ENCODE measurements around the gene ARHGAP28. TPM values are rescaled to one million over a fixed set of nuclear protein-coding genes. Genes with fewer than 3 reads are reported as not detected.

Gene ARHGAP28, protein sequence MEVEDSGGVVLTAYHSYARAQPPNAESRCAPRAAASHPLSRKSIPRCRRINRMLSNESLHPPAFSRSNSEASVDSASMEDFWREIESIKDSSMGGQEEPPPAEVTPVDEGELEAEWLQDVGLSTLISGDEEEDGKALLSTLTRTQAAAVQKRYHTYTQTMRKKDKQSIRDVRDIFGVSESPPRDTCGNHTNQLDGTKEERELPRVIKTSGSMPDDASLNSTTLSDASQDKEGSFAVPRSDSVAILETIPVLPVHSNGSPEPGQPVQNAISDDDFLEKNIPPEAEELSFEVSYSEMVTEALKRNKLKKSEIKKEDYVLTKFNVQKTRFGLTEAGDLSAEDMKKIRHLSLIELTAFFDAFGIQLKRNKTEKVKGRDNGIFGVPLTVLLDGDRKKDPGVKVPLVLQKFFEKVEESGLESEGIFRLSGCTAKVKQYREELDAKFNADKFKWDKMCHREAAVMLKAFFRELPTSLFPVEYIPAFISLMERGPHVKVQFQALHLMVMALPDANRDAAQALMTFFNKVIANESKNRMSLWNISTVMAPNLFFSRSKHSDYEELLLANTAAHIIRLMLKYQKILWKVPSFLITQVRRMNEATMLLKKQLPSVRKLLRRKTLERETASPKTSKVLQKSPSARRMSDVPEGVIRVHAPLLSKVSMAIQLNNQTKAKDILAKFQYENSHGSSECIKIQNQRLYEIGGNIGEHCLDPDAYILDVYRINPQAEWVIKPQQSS
- total RNA-seq (2014; rRNA removed; shearing (Covaris generic)) = 0.63 TPM in 1 of 2 replicates, not detected in the other
- polyA plus RNA-seq (2016; fragmentation: Nextera tagmentation; extraction: Ambion mirVana) = 0.20 and 0.25 TPM in 2 replicates

GRCh38 chr18:6729247-6730091 is at the start of gene ARHGAP28:
Gene ARHGAP28, plus strand, starts transcription at chr18:6729716. Its CDS starts 106 bp downstream, at chr18:6729822.
- Histone ChIP-seq H3K27me3 (replicated peaks; ENCODE audit: insufficient read depth) (peaks cover 32% of the 10 kb centered on the region), H3K4me2 (ENCODE audit: unreplicated experiment) (peak within 1 kb of the TSS; percentile 60), H2AFZ (peak within 1 kb of the TSS; percentile 55), H4K20me1 (ENCODE audit: insufficient read depth) (no peaks in the 10 kb centered on the region), H3K9me2 (ENCODE audit: insufficient read depth) (no peaks in the 10 kb centered on the region), H3K9me3 (ENCODE audit: low read depth) (no peaks in the 10 kb centered on the region), H3K4me1 (ENCODE audit: insufficient read depth) (peaks cover 10% of the 10 kb centered on the region), H3F3A (ENCODE audit: insufficient read depth) (peaks cover 16% of the 10 kb centered on the region), H3K4me3 (peak within 1 kb of the TSS; percentile 62), H3K9ac (no peak within 1 kb of the TSS), H3K27ac (no peak within 1 kb of the TSS), H3K36me3 (ENCODE audit: low read depth) (no peaks in the 10 kb centered on the region), H3K79me2 (ENCODE audit: insufficient read depth) (no peaks in the 10 kb centered on the region)
- 1 to 2% methylated on average over 69 to 82 of the region's 96 CpGs for WGBS, 2 experiments (ENCODE audit: low coverage in 1 of 2, low lambda C conversion rate in 2 of 2, missing lambda C conversion rate in 2 of 2)
- peak; percentile 65 for DNase-seq
- in situ Hi-C loops (cut with MboI) = no loop called here
- TF ChIP-seq EZH2 (IDR thresholded peaks at IDR 0.05; ENCODE audit: insufficient read depth, poor library complexity, severe bottlenecking) (no peak), EZH2phosphoT487 (IDR thresholded peaks at IDR 0.05; ENCODE audit: insufficient read depth, low read depth) (no peak)

DNA sequence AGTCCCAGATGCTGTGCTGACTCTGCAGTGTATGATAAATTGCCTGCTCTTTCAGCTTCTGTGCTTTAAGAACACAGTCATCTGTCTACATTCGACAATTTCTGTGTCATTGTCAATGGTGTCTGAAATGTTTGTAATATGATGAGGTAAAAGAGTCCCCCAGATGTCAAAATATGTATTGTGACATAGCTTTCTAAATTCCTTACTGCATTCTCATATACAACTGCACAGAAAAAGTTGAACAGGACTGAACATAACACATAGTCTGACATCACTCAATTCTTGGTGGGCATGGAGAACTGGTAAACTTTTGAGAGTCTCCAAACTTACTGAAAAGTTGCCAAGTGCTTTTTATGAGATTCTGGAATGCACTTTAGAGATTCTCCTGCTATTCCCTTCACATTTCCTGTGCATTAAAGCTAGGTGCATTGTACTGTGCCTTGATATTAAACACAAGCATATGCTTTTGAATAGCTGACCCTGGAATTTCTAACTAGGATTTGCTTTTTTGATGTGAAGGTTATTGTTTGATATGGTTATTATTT is 48.1 kb upstream of the ARHGAP28 start:
- H3K4me2 ChIP-seq (ENCODE audit: unreplicated experiment) = no peak overlapping the region
- H3K79me2 ChIP-seq (ENCODE audit: insufficient read depth) = no peaks in the 10 kb centered on the region
- DNase-seq = no peak
- H3K4me1 ChIP-seq (ENCODE audit: insufficient read depth) = no peaks in the 10 kb centered on the region
- no peaks in the 10 kb centered on the region; the same call in none of the 2 replicates for H3K27me3 ChIP-seq (replicated peaks; ENCODE audit: insufficient read depth)
- no peak overlapping the region for H2AFZ ChIP-seq
- H3K9me3 ChIP-seq (ENCODE audit: low read depth) = no peaks in the 10 kb centered on the region
- no peak for TF ChIP-seq EZH2phosphoT487 (IDR thresholded peaks at IDR 0.05; ENCODE audit: insufficient read depth, low read depth)
- TF ChIP-seq EZH2 (IDR thresholded peaks at IDR 0.05; ENCODE audit: insufficient read depth, poor library complexity, severe bottlenecking) = no peak
- H3K36me3 ChIP-seq (ENCODE audit: low read depth) = no peaks in the 10 kb centered on the region
- WGBS, 2 experiments (ENCODE audit: low coverage in 1 of 2, low lambda C conversion rate in 2 of 2, missing lambda C conversion rate in 2 of 2) = 26 to 33% methylated on average over 1 of the region's 1 CpG
- no peaks in the 10 kb centered on the region for H3F3A ChIP-seq (ENCODE audit: insufficient read depth)
- H3K4me3 ChIP-seq = no peak overlapping the region
- in situ Hi-C loops (cut with MboI) = no loop called here
- H3K9me2 ChIP-seq (ENCODE audit: insufficient read depth) = no peaks in the 10 kb centered on the region
- H4K20me1 ChIP-seq (ENCODE audit: insufficient read depth) = no peaks in the 10 kb centered on the region
- H3K9ac ChIP-seq = no peak overlapping the region
- no peak overlapping the region for H3K27ac ChIP-seq

DNA sequence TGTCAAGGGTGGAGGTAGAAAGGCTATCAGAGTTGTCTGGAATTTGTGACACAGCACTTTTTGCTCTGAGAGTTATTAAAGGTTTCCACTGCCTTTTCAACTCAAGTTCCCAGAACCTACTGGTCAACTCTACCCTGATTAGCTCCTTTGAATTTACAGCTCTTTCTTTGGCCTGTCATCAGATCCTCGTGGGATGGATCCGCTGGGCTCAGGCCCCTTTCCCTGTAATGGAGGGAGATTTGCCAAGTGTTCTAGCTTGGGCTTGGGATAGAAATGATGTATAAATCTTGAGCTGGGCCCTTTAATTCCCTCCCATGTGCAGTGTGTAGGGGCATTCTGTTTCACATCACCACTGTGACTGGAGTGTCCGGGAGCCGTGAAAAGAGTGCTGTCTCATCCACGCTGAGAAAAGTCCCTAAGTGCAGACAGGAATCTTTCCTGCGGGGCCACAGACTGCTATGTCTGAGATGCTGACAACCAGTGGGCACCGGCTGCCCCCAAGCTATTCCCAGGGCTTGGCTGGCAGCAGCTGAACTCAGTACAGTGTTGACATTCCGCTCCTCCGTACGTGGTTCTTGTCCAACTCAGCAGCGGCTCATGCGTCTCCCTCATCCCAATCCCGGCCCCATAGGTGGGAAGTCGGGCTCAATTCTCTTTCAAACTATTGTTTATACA is 46.9 kb upstream of the ARHGAP28 start:
- H3K27ac ChIP-seq = no peak overlapping the region
- H3K4me1 ChIP-seq (ENCODE audit: insufficient read depth) = no peaks in the 10 kb centered on the region
- in situ Hi-C loops (cut with MboI) = no loop called here
- WGBS, 2 experiments (ENCODE audit: low coverage in 1 of 2, low lambda C conversion rate in 2 of 2, missing lambda C conversion rate in 2 of 2) = 80 to 81% methylated on average over 14 of the region's 14 CpGs
- H3K9me2 ChIP-seq (ENCODE audit: insufficient read depth) = no peaks in the 10 kb centered on the region
- DNase-seq = no peak
- H3K4me2 ChIP-seq (ENCODE audit: unreplicated experiment) = no peak overlapping the region
- no peak overlapping the region for H3K9ac ChIP-seq
- no peaks in the 10 kb centered on the region for H3K36me3 ChIP-seq (ENCODE audit: low read depth)
- no peak overlapping the region for H2AFZ ChIP-seq
- H4K20me1 ChIP-seq (ENCODE audit: insufficient read depth) = no peaks in the 10 kb centered on the region
- no peaks in the 10 kb centered on the region for H3K9me3 ChIP-seq (ENCODE audit: low read depth)
- H3K79me2 ChIP-seq (ENCODE audit: insufficient read depth) = no peaks in the 10 kb centered on the region
- H3F3A ChIP-seq (ENCODE audit: insufficient read depth) = no peaks in the 10 kb centered on the region
- TF ChIP-seq EZH2 (IDR thresholded peaks at IDR 0.05; ENCODE audit: insufficient read depth, poor library complexity, severe bottlenecking) = no peak
- no peak for TF ChIP-seq EZH2phosphoT487 (IDR thresholded peaks at IDR 0.05; ENCODE audit: insufficient read depth, low read depth)
- no peaks in the 10 kb centered on the region; the same call in none of the 2 replicates for H3K27me3 ChIP-seq (replicated peaks; ENCODE audit: insufficient read depth)
- H3K4me3 ChIP-seq = no peak overlapping the region

Data from GM23248 (cell line).